Retinal pigment epithelial cell (primary cell): ENCODE data around the gene GMDS.

Experiments used
- DNase-seq: peaks from one replicate; pipeline ENCODE4 v3.0.0-alpha.2; 2010; ENCODE audit warnings: low read depth
- H3K4me3 ChIP-seq: 2 replicates; pipeline ENCODE4 v1.5.1; 2011; ENCODE audit warnings: mild to moderate bottlenecking, low read length, control low read depth, moderate library complexity
- TF ChIP-seq, protein P1 (sequence below): conservative IDR thresholded peaks from 2 replicates; pipeline ENCODE4 v1.5.1; 2011; ENCODE audit warnings: low read depth, low read length, control low read depth, inconsistent platforms

Gene GMDS

DNA sequence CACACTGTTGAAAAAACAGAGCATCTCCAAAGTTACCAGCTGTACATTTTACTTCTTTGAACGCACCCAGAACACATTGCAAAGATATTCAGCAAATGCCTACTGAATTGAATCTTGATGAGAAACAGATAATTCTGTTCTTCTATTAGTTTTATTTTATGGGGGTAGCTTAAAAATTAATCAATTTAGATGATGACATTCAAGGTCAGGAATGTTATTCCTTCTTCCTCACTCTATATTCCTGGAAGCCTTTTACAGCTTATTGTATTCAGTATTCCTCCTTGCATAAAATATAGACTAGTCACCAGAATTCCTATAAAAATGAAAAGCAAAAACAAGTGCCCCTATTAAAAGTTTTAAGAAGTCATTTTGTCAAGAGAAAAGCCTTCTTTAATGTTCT, 21.4 kb upstream of the GMDS start:
- no peak for DNase-seq
- TF ChIP-seq, protein P1, sequence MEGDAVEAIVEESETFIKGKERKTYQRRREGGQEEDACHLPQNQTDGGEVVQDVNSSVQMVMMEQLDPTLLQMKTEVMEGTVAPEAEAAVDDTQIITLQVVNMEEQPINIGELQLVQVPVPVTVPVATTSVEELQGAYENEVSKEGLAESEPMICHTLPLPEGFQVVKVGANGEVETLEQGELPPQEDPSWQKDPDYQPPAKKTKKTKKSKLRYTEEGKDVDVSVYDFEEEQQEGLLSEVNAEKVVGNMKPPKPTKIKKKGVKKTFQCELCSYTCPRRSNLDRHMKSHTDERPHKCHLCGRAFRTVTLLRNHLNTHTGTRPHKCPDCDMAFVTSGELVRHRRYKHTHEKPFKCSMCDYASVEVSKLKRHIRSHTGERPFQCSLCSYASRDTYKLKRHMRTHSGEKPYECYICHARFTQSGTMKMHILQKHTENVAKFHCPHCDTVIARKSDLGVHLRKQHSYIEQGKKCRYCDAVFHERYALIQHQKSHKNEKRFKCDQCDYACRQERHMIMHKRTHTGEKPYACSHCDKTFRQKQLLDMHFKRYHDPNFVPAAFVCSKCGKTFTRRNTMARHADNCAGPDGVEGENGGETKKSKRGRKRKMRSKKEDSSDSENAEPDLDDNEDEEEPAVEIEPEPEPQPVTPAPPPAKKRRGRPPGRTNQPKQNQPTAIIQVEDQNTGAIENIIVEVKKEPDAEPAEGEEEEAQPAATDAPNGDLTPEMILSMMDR: no peak
- no peak overlapping the region for H3K4me3 ChIP-seq

DNA sequence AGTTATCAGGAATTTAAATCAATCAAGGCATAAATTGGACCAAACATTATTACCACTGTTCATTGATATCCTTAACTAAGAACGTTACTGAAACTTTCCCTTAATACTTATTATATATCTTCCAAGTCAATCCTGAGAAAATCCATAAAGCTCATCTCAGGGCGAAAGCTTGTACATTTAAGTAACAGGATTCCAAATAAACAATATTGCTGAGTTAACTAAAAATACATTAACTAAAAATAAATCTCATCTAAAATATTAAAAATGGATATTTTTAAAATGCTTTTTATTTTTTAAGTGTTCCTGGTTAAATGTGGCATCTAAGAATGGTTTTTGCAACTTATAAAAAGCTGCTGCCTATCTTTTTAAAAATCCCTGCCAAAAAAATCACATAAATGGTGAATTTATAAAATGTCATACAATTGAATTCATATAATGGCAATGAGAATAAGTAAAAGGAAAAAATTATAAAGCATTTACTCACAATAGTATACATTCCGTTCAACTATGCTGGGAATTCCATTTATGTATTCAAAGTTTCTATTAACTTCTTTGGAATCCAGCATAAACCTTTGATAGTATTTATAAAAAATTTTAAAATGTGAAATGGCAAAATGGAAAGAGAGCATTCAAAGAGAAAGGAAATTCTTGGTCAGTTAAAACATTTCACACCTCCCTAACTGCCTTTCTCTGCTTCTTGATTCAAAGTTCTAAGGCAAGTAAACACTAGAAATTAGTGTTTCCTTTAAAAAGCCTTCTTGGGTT, 20.8 kb upstream of the GMDS start:
- TF ChIP-seq, protein P1: no peak
- DNase-seq: no peak
- H3K4me3 ChIP-seq: no peak overlapping the region

DNA sequence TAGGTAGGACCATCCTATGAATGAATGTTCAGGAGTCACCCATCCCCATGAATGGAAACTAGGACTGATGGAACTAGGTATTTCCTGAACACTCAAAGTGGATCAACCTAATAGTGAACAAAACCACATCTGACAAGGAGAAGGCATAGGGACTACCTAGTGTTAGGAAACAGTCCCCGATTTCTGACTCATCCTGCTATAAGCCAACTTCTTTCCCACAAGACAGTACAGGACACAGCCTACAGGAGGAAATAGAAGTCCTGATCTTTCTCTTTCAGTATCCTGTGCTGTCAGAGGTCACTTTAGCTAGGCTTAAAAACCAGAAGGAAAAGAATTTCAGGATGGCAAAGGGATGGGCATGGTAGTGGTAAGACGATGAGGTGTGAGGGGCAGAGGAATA, 19.5 kb upstream of the GMDS start:
- no peak overlapping the region for H3K4me3 ChIP-seq
- TF ChIP-seq, protein P1: no peak
- no peak for DNase-seq

DNA sequence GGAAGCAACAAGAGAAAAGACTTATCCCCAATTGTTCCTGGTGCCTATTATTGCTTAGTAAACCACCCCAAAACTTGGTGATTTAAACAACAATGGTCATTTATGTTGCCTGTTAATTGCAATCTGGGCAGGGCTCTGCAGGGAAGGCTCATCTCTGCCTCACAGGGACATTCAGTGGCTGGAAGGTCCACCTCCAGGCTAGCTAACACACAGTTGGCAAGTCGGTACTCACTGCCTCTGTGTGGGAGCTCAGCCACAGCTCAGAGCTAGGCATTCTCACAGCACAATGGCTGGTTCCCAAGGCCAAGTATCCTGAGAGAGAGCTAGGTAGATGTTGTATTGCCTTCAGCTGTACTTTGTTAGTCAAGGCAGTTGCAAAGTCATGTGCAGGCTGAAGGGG, 18.5 kb upstream of the GMDS start:
- DNase-seq: no peak
- no peak overlapping the region for H3K4me3 ChIP-seq
- TF ChIP-seq, protein P1: no peak

DNA sequence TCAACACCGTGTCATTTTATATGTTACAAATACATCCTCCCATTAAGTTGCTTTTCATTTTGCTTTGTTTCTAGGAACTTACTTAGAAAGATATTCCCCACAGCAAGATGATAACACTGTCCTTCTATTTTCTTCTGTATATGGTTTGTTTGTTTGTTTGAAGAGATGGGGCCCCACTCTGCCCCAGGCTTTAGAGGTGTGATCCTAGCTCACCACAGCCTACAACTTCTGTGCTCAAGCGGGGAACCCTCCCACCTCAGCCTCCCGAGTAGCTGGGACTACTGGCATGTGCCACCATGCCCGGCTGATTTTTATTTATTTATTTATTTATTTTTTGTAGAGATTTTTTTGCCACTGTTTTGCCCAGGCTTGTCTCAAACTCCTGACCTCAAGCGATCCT, 14.2 kb upstream of the GMDS start:
- no peak overlapping the region for H3K4me3 ChIP-seq
- TF ChIP-seq, protein P1: no peak
- no peak for DNase-seq

DNA sequence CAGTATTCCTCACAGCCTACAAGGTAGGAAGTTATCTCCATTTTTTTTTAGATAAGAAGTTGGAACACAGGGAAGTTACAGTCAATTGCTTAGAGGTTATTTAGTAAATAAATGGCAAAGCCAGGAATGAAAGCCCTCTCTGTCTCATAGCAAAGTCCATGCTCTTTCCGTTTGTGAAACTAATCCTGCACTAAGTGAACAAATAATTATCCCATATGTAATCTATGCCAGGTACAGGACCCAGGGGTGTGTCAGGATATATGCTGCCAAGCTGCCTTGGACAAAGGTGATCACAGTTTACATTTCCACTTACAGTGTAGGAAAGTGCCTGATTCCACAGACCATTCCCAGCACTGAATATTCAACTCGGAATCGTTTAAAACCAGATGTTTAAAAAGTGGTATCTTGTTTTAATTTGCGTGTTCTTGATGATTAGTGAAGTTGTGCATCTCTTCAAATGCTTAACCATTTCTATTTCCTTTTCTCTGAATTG, 13.6 kb upstream of the GMDS start:
- no peak for DNase-seq
- TF ChIP-seq, protein P1: no peak
- H3K4me3 ChIP-seq: no peak overlapping the region

DNA sequence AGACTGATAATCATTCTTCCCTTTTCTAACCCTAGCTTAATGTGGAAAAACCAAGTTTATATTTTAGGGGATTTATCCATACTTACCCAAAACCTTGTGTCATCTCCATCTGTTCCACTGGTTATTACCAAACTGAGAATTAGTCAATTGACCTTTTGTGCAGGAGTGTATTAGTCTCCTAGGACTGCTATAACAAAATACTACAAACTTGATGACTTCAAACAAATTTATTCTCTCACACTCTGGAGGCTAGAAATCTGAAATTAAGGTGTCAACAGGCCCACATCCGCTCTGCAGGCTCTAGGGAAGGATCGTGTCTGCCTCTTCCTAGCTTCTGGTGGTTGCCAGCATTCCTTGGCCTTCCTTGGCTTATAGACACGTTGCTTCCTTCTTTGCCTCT, 12.7 kb upstream of the GMDS start:
- TF ChIP-seq, protein P1: no peak

More for the DNA sequence above, 12.7 kb upstream of the GMDS start:
- no peak for DNase-seq
- H3K4me3 ChIP-seq: no peak overlapping the region
